ENCODE results near the gene KLC1. TPM values are rescaled to one million over a fixed set of nuclear protein-coding genes. Genes with fewer than 3 reads are reported as not detected.

Gene KLC1
- total RNA-seq, 3 donors from 2014 or later (not counting 1 experiment from before 2014, with no cell fraction given), result 144 to 200 (median 178) TPM

GRCh38 chr14:103680491-103681231 lies 51.6 kb downstream of the KLC1 start:
- Mint-ChIP-seq H3K27ac (no peak overlapping the region), H3K36me3 (peaks cover 10% of the 10 kb centered on the region), H3K27me3 (ENCODE audit: low read depth in 2 of 2) (no peaks in the 10 kb centered on the region), H3K9me3 (no peaks in the 10 kb centered on the region), H3K4me1 (peaks cover 0 to 9% of the 10 kb centered on the region in 2 donors), H3K4me3 (no peak overlapping the region)
- Histone ChIP-seq H3K4me1 (ENCODE audit: control insufficient read depth, insufficient read depth, low read length) (no peaks in the 10 kb centered on the region), H3K36me3 (ENCODE audit: control insufficient read depth, insufficient read depth, low read length) (peaks cover 73% of the 10 kb centered on the region), H3K4me3 (ENCODE audit: low read length) (no peak overlapping the region), H3K27me3 (ENCODE audit: control insufficient read depth, insufficient read depth, low read length) (no peaks in the 10 kb centered on the region), H3K27ac (ENCODE audit: low read length) (no peak overlapping the region), H3K9me3 (ENCODE audit: control insufficient read depth, insufficient read depth, low read length) (no peaks in the 10 kb centered on the region)
- intact Hi-C loops (cut with micrococcal nuclease), result no loop called here
- 91% methylated on average over 17 of the region's 17 CpGs for WGBS (ENCODE audit: insufficient coverage)
- no peak for DNase-seq
- no peak for ATAC-seq
- no peak for TF ChIP-seq CTCF (IDR thresholded peaks at IDR 0.05)

- Mint-ChIP-seq H3K4me3 (no peak overlapping the region), H3K4me1 (peaks cover 6 to 10% of the 10 kb centered on the region in 2 donors), H3K27me3 (ENCODE audit: low read depth in 2 of 2) (no peaks in the 10 kb centered on the region), H3K36me3 (no peaks in the 10 kb centered on the region), H3K9me3 (no peaks in the 10 kb centered on the region), H3K27ac (no peak overlapping the region)
- peaks cover 72% of the 10 kb centered on the region for H3K36me3 ChIP-seq (ENCODE audit: control insufficient read depth, insufficient read depth, low read length)
- no peak for ATAC-seq
- intact Hi-C loops (cut with micrococcal nuclease), result no loop called here
- WGBS (ENCODE audit: insufficient coverage), result 91% methylated on average over 15 of the region's 15 CpGs
- H3K27me3 ChIP-seq (ENCODE audit: control insufficient read depth, insufficient read depth, low read length), result no peaks in the 10 kb centered on the region
- no peaks in the 10 kb centered on the region for H3K4me1 ChIP-seq (ENCODE audit: control insufficient read depth, insufficient read depth, low read length)
- no peaks in the 10 kb centered on the region for H3K9me3 ChIP-seq (ENCODE audit: control insufficient read depth, insufficient read depth, low read length)
- no peak overlapping the region for H3K27ac ChIP-seq (ENCODE audit: low read length)
- no peak for DNase-seq
- TF ChIP-seq CTCF (IDR thresholded peaks at IDR 0.05), result no peak
- H3K4me3 ChIP-seq (ENCODE audit: low read length), result no peak overlapping the region
Observed at GRCh38 chr14:103683139-103683538, 54.1 kb downstream of the KLC1 start.

- intact Hi-C loops (cut with micrococcal nuclease), result no loop called here
- no peak for TF ChIP-seq CTCF (IDR thresholded peaks at IDR 0.05)
- Mint-ChIP-seq H3K9me3 (no peaks in the 10 kb centered on the region), H3K36me3 (no peaks in the 10 kb centered on the region), H3K4me3 (no peak overlapping the region), H3K4me1 (peaks cover 5 to 6% of the 10 kb centered on the region in 2 donors), H3K27ac (no peak overlapping the region), H3K27me3 (ENCODE audit: low read depth in 2 of 2) (no peaks in the 10 kb centered on the region)
- no peaks in the 10 kb centered on the region for H3K27me3 ChIP-seq (ENCODE audit: control insufficient read depth, insufficient read depth, low read length)
- DNase-seq, result no peak
- H3K9me3 ChIP-seq (ENCODE audit: control insufficient read depth, insufficient read depth, low read length), result no peaks in the 10 kb centered on the region
- ATAC-seq, result no peak
- no peak overlapping the region for H3K27ac ChIP-seq (ENCODE audit: low read length)
- no peak overlapping the region for H3K4me3 ChIP-seq (ENCODE audit: low read length)
- 92% methylated on average over 6 of the region's 6 CpGs for WGBS (ENCODE audit: insufficient coverage)
- no peaks in the 10 kb centered on the region for H3K4me1 ChIP-seq (ENCODE audit: control insufficient read depth, insufficient read depth, low read length)
- H3K36me3 ChIP-seq (ENCODE audit: control insufficient read depth, insufficient read depth, low read length), result peaks cover 69% of the 10 kb centered on the region
Observed at GRCh38 chr14:103684471-103684870, 55.5 kb downstream of the KLC1 start.

- intact Hi-C loops (cut with micrococcal nuclease), result no loop called here
- Mint-ChIP-seq H3K4me3 (no peak overlapping the region), H3K27me3 (ENCODE audit: low read depth in 2 of 2) (no peaks in the 10 kb centered on the region), H3K36me3 (no peaks in the 10 kb centered on the region), H3K9me3 (no peaks in the 10 kb centered on the region), H3K27ac (no peak overlapping the region), H3K4me1 (peaks cover 4 to 6% of the 10 kb centered on the region in 2 donors)
- Histone ChIP-seq H3K36me3 (ENCODE audit: control insufficient read depth, insufficient read depth, low read length) (peaks cover 65% of the 10 kb centered on the region), H3K4me1 (ENCODE audit: control insufficient read depth, insufficient read depth, low read length) (no peaks in the 10 kb centered on the region), H3K4me3 (ENCODE audit: low read length) (no peak overlapping the region), H3K27me3 (ENCODE audit: control insufficient read depth, insufficient read depth, low read length) (no peaks in the 10 kb centered on the region), H3K9me3 (ENCODE audit: control insufficient read depth, insufficient read depth, low read length) (no peaks in the 10 kb centered on the region), H3K27ac (ENCODE audit: low read length) (no peak overlapping the region)
- ATAC-seq (no peak), DNase-seq (no peak)
- TF ChIP-seq CTCF (IDR thresholded peaks at IDR 0.05), result no peak
- whole genome bisulfite sequencing (ENCODE audit: insufficient coverage), result 96% methylated on average over 15 of the region's 15 CpGs
Observed at GRCh38 chr14:103684871-103685270, 55.9 kb downstream of the KLC1 start.
